H1 (cell line): ENCODE measurements around the gene CNOT6. TPM values are rescaled to one million over a fixed set of nuclear protein-coding genes. Genes with fewer than 3 reads are reported as not detected.

Experiments used
- polyA plus RNA-seq, 7 experiments: library from polyadenylated mRNA; depleted of rRNA in 3 of 7; stranded (reverse) in 5 of 7; unstranded in 2 of 7; fragments of >200 nt in 5 of 7; fragments of 200-250 nt in 2 of 7; gene quantifications; 1 replicate in 5 of 7; 2 replicates in 1 of 7; 4 replicates in 1 of 7; pipeline versions ENCODE4 v1.2.1 to v1.2.3, GENCODE V29; 2011 to 2013; ENCODE audit warnings: missing spikeins in 2 of 7, mixed read lengths in 2 of 7
- total RNA-seq: library from RNA; stranded (reverse); fragmentation: NEBNext Ultra II Directional; extraction: Animal tissue kit (Norgen Biotek cat#: 25700); gene quantifications from 2 replicates; pipeline ENCODE4 v1.2.1, GENCODE V29; 2021
- TF ChIP-seq, protein P1 (sequence below): fragments of 300-600 bp; sonication (generic); IDR thresholded peaks from 2 replicates; pipeline ENCODE4 v1.7.1; 2012; ENCODE audit warnings: low read length, moderate library complexity, mild to moderate bottlenecking, inconsistent platforms; ENCODE audit not compliant: insufficient replicate concordance

CNOT6 gene
- total and polyA plus RNA-seq, 2 of the 8 experiments (the other 6 are each of a cell fraction or from before 2014, with no cell fraction given), result 10.7 to 45.4 TPM

DNA sequence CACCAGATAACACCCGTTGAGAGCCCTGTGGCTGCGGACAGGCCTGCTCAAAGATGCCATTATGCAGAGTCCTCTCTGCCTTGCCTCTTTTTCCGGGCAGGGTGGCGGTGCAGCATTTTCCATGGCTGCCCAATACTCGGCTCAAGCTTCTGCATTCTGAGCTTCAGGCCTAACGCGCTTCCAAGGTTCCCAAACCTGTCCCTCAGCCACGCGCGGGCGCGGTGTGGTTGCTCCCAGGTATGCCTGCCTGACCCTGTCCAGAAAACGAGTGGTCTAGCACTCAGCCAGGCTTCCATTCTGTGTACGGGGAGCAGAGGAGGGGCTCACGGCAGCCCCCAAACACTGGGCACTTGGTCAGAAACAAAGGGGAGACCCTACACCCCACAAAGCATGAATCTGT, 27.9 kb upstream of the CNOT6 start (continued):
- TF ChIP-seq, protein P1, sequence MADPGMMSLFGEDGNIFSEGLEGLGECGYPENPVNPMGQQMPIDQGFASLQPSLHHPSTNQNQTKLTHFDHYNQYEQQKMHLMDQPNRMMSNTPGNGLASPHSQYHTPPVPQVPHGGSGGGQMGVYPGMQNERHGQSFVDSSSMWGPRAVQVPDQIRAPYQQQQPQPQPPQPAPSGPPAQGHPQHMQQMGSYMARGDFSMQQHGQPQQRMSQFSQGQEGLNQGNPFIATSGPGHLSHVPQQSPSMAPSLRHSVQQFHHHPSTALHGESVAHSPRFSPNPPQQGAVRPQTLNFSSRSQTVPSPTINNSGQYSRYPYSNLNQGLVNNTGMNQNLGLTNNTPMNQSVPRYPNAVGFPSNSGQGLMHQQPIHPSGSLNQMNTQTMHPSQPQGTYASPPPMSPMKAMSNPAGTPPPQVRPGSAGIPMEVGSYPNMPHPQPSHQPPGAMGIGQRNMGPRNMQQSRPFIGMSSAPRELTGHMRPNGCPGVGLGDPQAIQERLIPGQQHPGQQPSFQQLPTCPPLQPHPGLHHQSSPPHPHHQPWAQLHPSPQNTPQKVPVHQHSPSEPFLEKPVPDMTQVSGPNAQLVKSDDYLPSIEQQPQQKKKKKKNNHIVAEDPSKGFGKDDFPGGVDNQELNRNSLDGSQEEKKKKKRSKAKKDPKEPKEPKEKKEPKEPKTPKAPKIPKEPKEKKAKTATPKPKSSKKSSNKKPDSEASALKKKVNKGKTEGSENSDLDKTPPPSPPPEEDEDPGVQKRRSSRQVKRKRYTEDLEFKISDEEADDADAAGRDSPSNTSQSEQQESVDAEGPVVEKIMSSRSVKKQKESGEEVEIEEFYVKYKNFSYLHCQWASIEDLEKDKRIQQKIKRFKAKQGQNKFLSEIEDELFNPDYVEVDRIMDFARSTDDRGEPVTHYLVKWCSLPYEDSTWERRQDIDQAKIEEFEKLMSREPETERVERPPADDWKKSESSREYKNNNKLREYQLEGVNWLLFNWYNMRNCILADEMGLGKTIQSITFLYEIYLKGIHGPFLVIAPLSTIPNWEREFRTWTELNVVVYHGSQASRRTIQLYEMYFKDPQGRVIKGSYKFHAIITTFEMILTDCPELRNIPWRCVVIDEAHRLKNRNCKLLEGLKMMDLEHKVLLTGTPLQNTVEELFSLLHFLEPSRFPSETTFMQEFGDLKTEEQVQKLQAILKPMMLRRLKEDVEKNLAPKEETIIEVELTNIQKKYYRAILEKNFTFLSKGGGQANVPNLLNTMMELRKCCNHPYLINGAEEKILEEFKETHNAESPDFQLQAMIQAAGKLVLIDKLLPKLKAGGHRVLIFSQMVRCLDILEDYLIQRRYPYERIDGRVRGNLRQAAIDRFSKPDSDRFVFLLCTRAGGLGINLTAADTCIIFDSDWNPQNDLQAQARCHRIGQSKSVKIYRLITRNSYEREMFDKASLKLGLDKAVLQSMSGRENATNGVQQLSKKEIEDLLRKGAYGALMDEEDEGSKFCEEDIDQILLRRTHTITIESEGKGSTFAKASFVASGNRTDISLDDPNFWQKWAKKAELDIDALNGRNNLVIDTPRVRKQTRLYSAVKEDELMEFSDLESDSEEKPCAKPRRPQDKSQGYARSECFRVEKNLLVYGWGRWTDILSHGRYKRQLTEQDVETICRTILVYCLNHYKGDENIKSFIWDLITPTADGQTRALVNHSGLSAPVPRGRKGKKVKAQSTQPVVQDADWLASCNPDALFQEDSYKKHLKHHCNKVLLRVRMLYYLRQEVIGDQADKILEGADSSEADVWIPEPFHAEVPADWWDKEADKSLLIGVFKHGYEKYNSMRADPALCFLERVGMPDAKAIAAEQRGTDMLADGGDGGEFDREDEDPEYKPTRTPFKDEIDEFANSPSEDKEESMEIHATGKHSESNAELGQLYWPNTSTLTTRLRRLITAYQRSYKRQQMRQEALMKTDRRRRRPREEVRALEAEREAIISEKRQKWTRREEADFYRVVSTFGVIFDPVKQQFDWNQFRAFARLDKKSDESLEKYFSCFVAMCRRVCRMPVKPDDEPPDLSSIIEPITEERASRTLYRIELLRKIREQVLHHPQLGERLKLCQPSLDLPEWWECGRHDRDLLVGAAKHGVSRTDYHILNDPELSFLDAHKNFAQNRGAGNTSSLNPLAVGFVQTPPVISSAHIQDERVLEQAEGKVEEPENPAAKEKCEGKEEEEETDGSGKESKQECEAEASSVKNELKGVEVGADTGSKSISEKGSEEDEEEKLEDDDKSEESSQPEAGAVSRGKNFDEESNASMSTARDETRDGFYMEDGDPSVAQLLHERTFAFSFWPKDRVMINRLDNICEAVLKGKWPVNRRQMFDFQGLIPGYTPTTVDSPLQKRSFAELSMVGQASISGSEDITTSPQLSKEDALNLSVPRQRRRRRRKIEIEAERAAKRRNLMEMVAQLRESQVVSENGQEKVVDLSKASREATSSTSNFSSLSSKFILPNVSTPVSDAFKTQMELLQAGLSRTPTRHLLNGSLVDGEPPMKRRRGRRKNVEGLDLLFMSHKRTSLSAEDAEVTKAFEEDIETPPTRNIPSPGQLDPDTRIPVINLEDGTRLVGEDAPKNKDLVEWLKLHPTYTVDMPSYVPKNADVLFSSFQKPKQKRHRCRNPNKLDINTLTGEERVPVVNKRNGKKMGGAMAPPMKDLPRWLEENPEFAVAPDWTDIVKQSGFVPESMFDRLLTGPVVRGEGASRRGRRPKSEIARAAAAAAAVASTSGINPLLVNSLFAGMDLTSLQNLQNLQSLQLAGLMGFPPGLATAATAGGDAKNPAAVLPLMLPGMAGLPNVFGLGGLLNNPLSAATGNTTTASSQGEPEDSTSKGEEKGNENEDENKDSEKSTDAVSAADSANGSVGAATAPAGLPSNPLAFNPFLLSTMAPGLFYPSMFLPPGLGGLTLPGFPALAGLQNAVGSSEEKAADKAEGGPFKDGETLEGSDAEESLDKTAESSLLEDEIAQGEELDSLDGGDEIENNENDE, result no peak
- TF ChIP-seq, all 59 proteins: peak for 0
